SH-SY5Y (cell line): Measurements from ENCODE around the gene ACVR1.

Experiments used
- GATA2 ChIP-seq: IDR thresholded peaks from 2 replicates; pipeline ENCODE4 v1.6.1; 2011; ENCODE audit warnings: mild to moderate bottlenecking, low read depth, low read length
- GATA3 ChIP-seq: IDR thresholded peaks from 2 replicates; pipeline ENCODE4 v1.6.1; 2011; ENCODE audit warnings: low read depth, mild to moderate bottlenecking, low read length, moderate library complexity

DNA sequence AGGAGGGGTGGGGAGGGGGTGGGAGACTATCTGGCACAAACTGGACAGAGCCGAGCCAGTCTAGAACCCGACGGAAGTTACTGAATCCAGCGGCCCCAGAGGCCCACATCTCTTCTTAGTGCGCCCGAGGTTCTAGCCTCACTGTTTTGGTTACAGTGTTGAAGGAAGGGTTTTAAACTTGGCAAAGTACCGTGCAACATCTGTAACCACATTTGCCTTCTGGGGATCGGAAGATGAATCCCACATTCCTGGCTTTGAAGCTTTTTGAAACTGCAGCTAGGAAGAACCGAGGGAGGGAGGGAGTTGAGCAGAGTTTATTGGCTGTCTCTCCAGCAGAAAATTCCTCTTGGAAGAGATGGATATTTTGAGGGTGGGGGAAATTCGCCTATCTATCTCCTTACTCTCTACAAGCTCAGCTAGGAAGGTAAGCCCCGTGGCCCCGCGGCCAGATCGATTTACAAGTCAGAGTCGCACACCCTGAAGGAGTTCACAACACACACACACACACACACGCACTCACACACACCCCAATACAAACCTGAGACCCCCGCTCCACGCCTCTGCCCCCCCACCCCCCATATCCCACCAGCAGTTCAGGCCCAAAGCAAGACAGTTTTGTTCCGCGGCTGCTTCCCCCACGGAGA is 1.0 kb downstream of the ACVR1 start:
- TF ChIP-seq GATA2 (no peak), GATA3 (no peak)
